GM23338 (cell line): ENCODE results near the gene HEYL. TPM values are rescaled to one million over a fixed set of nuclear protein-coding genes. Genes with fewer than 3 reads are reported as not detected.

Source experiments
- ATAC-seq: fragments of 200-7000 bp; cut with Tn5 transposase; 3 replicates; pipeline ENCODE4 v1.9.1; 2020
- DNase-seq: peaks from one replicate; pipeline ENCODE4 v3.0.0-alpha.2; 2015; ENCODE audit warnings: low spot score
- H2AFZ ChIP-seq: fragments of 200-600 bp; sonication (generic); 2 replicates; pipeline ENCODE4 v1.8.0; 2016; ENCODE audit warnings: antibody characterized with exemption, mild to moderate bottlenecking, moderate library complexity
- H3F3A ChIP-seq: fragments of 200-600 bp; sonication (generic); replicated peaks from 2 replicates; pipeline ENCODE4 v1.8.0; 2017; ENCODE audit warnings: antibody characterized with exemption, mixed run types, low read depth
- H3K27ac ChIP-seq: fragments of 200-600 bp; sonication (generic); 2 replicates; pipeline ENCODE4 v1.6.1; 2016; ENCODE audit warnings: low read depth
- H3K27me3 ChIP-seq: fragments of 200-600 bp; sonication (generic); 2 replicates; pipeline ENCODE4 v1.8.0; 2016; ENCODE audit warnings: mild to moderate bottlenecking, mixed run types, moderate library complexity; ENCODE audit not compliant: insufficient read depth
- H3K36me3 ChIP-seq: fragments of 200-600 bp; sonication (generic); 2 replicates; pipeline ENCODE4 v1.8.0; 2016; ENCODE audit warnings: mild to moderate bottlenecking; ENCODE audit not compliant: insufficient read depth
- H3K4me1 ChIP-seq: fragments of 200-600 bp; sonication (generic); 2 replicates; pipeline ENCODE4 v1.8.0; 2016; ENCODE audit warnings: mild to moderate bottlenecking, moderate library complexity; ENCODE audit not compliant: insufficient read depth
- H3K4me2 ChIP-seq: fragments of 200-600 bp; sonication (generic); 2 replicates; pipeline ENCODE4 v1.7.1; 2017; ENCODE audit warnings: mixed run types
- H3K4me3 ChIP-seq: fragments of 200-600 bp; sonication (generic); 2 replicates; pipeline ENCODE4 v1.6.1; 2016; ENCODE audit warnings: mixed run types
- H3K79me2 ChIP-seq: fragments of 200-600 bp; sonication (generic); replicated peaks from 2 replicates; pipeline ENCODE4 v1.8.0; 2017; ENCODE audit warnings: mild to moderate bottlenecking; ENCODE audit not compliant: insufficient read depth
- H3K9me2 ChIP-seq: fragments of 200-600 bp; sonication (generic); 2 replicates; pipeline ENCODE4 v1.8.0; 2017; ENCODE audit not compliant: insufficient read depth
- H4K20me1 ChIP-seq: fragments of 200-600 bp; sonication (generic); replicated peaks from 2 replicates; pipeline ENCODE4 v1.8.0; 2017; ENCODE audit warnings: mild to moderate bottlenecking; ENCODE audit not compliant: insufficient read depth
- H3K27ac Mint-ChIP-seq: 2 replicates; pipeline ENCODE4 v1.8.0; 2020; ENCODE audit warnings: inconsistent platforms, mild to moderate bottlenecking, moderate library complexity, mixed read lengths
- H3K27me3 Mint-ChIP-seq: 3 replicates; pipeline ENCODE4 v1.8.0; 2022; ENCODE audit warnings: low read depth, mild to moderate bottlenecking, moderate library complexity, mixed read lengths, inconsistent platforms; ENCODE audit not compliant: insufficient read depth, poor library complexity
- H3K36me3 Mint-ChIP-seq: 3 replicates; pipeline ENCODE4 v1.8.0; 2021; ENCODE audit warnings: low read depth, mild to moderate bottlenecking, inconsistent platforms, moderate library complexity, mixed read lengths
- H3K4me1 Mint-ChIP-seq: 3 replicates; pipeline ENCODE4 v1.8.0; 2020; ENCODE audit warnings: mild to moderate bottlenecking, inconsistent platforms, mixed read lengths
- H3K4me3 Mint-ChIP-seq: 3 replicates; pipeline ENCODE4 v1.8.0; 2021; ENCODE audit warnings: moderate library complexity, mild to moderate bottlenecking, inconsistent platforms, mixed read lengths
- H3K9me3 Mint-ChIP-seq: 3 replicates; pipeline ENCODE4 v1.8.0; 2020; ENCODE audit warnings: moderate library complexity, mild to moderate bottlenecking, inconsistent platforms, mixed read lengths
- CREB1 ChIP-seq: fragments of 250-450 bp; sonication (Bioruptor Pico); IDR thresholded peaks from 2 replicates; pipeline ENCODE4 v1.5.0; 2020; ENCODE audit warnings: low read depth, mild to moderate bottlenecking, moderate library complexity
- EZH2phosphoT487 ChIP-seq: fragments of 200-600 bp; sonication (generic); IDR thresholded peaks from one replicate; pipeline ENCODE4 v1.8.1; 2018; ENCODE audit warnings: antibody characterized with exemption; ENCODE audit not compliant: unreplicated experiment
- JUNB ChIP-seq: IDR thresholded peaks from one replicate; pipeline ENCODE4 v1.6.1; 2016; ENCODE audit warnings: antibody characterized with exemption; ENCODE audit not compliant: unreplicated experiment
- NANOG ChIP-seq: IDR thresholded peaks from 2 replicates; pipeline ENCODE4 v1.6.1; 2016; ENCODE audit warnings: antibody characterized with exemption, borderline replicate concordance
- ZNF114 ChIP-seq: fragments of 250-450 bp; sonication (Bioruptor Pico); IDR thresholded peaks from 2 replicates; pipeline ENCODE4 v1.5.0; 2020; ENCODE audit warnings: mild to moderate bottlenecking, moderate library complexity
- ZNF462 ChIP-seq: fragments of 250-450 bp; sonication (Bioruptor Pico); IDR thresholded peaks from 2 replicates; pipeline ENCODE4 v1.5.0; 2020; ENCODE audit warnings: mild to moderate bottlenecking, moderate library complexity
- polyA plus RNA-seq: library from polyadenylated mRNA; unstranded; fragments of >200 nt; fragmentation: Nextera tagmentation; extraction: Ambion mirVana; gene quantifications from 2 replicates; pipeline ENCODE4 v1.2.1, GENCODE V29; 2016
- total RNA-seq: library from RNA; depleted of rRNA; stranded (reverse); fragments of >200 nt; shearing (Covaris generic); gene quantifications from 2 replicates; pipeline ENCODE4 v1.2.3, GENCODE V29; 2014

HEYL gene
- total and polyA plus RNA-seq, 2 experiments from 2014 or later: 1.6 to 4.5 TPM

GRCh38 chr1:39689214-39689613, 49.8 kb upstream of the HEYL start (continued):
- TF ChIP-seq ZNF462 (CRISPR knock-in tag) (no peak), EZH2phosphoT487 (no peak)

DNA sequence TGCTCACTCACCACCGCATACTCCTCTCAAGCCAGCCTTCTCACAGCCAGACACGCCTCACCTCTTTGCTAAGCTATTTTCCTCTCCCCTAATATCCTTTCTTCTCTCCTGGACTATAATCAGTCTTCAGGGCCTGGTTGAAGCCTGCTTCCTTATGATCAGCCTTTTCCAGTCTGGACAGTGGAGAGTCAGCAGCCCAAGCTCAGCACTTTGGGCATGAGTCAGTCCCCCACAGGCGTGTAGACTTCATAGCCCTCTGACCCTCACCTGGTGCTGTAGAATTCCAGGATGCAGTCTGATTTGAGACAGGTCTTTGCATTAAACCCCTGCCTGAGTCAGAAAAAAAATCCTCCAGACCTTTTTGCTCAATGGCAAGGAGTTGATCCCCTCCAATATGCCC, 49.3 kb upstream of the HEYL start:
- Mint-ChIP-seq H3K4me1 (peaks cover 5% of the 10 kb centered on the region; the same call in 2 of the 3 replicates), H3K27ac (no peak overlapping the region), H3K9me3 (no peaks in the 10 kb centered on the region; the same call in 2 of the 3 replicates)

DNA sequence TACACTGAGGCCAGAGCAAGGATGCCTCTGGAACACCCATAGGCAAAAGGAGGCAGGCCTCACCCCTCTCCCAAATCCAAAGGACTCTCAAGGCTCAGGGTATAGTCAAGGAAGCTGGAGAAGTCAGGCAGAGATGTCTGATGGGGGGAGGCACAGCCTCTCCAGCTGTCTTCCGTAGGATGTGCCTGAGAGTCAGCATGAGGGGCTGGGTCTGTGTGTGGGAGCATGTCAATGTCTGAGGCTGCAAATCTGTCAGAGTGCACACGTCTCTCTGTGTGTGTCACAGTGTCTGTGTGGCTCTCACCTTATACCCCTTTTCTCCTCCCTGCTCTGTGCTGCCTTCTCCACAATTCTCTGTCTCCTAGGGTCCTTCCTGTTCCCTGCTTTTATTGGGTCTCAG, 47.8 kb upstream of the HEYL start:
- Histone ChIP-seq H3K4me1 (no peaks in the 10 kb centered on the region), H3K4me2 (no peak overlapping the region), H3F3A (no peaks in the 10 kb centered on the region), H4K20me1 (peaks cover 13% of the 10 kb centered on the region; the same call in 1 of the 2 replicates), H2AFZ (no peak overlapping the region), H3K36me3 (no peaks in the 10 kb centered on the region), H3K9me2 (no peaks in the 10 kb centered on the region), H3K79me2 (no peaks in the 10 kb centered on the region), H3K27me3 (peaks cover 99% of the 10 kb centered on the region), H3K4me3 (no peak overlapping the region), H3K27ac (no peak overlapping the region)
- H3K36me3 Mint-ChIP-seq: no peaks in the 10 kb centered on the region
- peaks cover 97% of the 10 kb centered on the region for H3K27me3 Mint-ChIP-seq
- no peak overlapping the region for H3K27ac Mint-ChIP-seq
- no peaks in the 10 kb centered on the region; the same call in 2 of the 3 replicates for H3K9me3 Mint-ChIP-seq
- ATAC-seq (no peak), DNase-seq (no peak)
- no peak overlapping the region for H3K4me3 Mint-ChIP-seq
- TF ChIP-seq CREB1 (CRISPR knock-in tag): no peak
- peaks cover 5% of the 10 kb centered on the region; the same call in 2 of the 3 replicates for H3K4me1 Mint-ChIP-seq

More for the DNA sequence above, 49.3 kb upstream of the HEYL start:
- Mint-ChIP-seq H3K4me3 (no peak overlapping the region), H3K27me3 (peaks cover 97% of the 10 kb centered on the region), H3K36me3 (no peaks in the 10 kb centered on the region)
- Histone ChIP-seq H3K4me3 (no peak overlapping the region), H3K27ac (no peak overlapping the region), H3K4me1 (no peaks in the 10 kb centered on the region; the same call in 1 of the 2 replicates), H3K79me2 (no peaks in the 10 kb centered on the region), H3K4me2 (no peak overlapping the region), H4K20me1 (0 out of 2 replicates have a peak, but pooled peaks cover 13% of the 10 kb centered on the region), H2AFZ (no peak overlapping the region), H3F3A (no peaks in the 10 kb centered on the region), H3K36me3 (no peaks in the 10 kb centered on the region), H3K27me3 (peaks cover 99% of the 10 kb centered on the region), H3K9me2 (no peaks in the 10 kb centered on the region)
- ATAC-seq (no peak), DNase-seq (no peak)
- TF ChIP-seq NANOG (no peak), ZNF114 (no peak), JUNB (no peak)
